ENCODE results near the gene GRID2.

DNA sequence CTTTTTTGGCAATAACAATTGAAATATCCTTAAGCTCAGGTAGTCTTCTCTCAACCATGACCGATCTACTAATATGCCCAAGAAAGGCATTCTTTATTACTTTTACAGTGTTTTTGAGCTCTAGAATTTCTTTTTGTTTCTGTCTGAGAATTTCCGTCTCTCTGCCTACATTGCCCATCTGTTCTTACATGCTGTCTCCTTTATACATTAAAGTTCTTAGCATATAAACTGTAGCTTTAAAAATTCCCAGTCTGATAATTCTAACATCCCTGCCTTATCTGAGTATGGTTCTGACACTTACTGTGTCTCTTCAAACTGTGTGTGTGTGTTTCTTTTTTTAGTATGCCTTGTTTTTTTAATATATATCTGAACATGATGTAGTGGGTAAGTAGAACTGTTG lies 658.1 kb downstream of the GRID2 start:
- TF ChIP-seq, protein P1, sequence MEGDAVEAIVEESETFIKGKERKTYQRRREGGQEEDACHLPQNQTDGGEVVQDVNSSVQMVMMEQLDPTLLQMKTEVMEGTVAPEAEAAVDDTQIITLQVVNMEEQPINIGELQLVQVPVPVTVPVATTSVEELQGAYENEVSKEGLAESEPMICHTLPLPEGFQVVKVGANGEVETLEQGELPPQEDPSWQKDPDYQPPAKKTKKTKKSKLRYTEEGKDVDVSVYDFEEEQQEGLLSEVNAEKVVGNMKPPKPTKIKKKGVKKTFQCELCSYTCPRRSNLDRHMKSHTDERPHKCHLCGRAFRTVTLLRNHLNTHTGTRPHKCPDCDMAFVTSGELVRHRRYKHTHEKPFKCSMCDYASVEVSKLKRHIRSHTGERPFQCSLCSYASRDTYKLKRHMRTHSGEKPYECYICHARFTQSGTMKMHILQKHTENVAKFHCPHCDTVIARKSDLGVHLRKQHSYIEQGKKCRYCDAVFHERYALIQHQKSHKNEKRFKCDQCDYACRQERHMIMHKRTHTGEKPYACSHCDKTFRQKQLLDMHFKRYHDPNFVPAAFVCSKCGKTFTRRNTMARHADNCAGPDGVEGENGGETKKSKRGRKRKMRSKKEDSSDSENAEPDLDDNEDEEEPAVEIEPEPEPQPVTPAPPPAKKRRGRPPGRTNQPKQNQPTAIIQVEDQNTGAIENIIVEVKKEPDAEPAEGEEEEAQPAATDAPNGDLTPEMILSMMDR (conservative IDR thresholded peaks at IDR 0.05; ENCODE audit: low read depth, low read length) = no peak
- no peak for TF ChIP-seq MAFK (IDR thresholded peaks at IDR 0.05; ENCODE audit: low read depth, low read length)
- no peak for TF ChIP-seq POLR2A (IDR thresholded peaks at IDR 0.05; ENCODE audit: low read depth, low read length)
- TF ChIP-seq BHLHE40 (IDR thresholded peaks at IDR 0.05; ENCODE audit: low read depth, low read length) = no peak
- no peak for TF ChIP-seq SMC3 (IDR thresholded peaks at IDR 0.05; ENCODE audit: low read depth, low read length)
- TF ChIP-seq, protein P2, sequence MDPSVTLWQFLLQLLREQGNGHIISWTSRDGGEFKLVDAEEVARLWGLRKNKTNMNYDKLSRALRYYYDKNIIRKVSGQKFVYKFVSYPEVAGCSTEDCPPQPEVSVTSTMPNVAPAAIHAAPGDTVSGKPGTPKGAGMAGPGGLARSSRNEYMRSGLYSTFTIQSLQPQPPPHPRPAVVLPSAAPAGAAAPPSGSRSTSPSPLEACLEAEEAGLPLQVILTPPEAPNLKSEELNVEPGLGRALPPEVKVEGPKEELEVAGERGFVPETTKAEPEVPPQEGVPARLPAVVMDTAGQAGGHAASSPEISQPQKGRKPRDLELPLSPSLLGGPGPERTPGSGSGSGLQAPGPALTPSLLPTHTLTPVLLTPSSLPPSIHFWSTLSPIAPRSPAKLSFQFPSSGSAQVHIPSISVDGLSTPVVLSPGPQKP (IDR thresholded peaks at IDR 0.05; ENCODE audit: borderline replicate concordance, low read depth, low read length) = no peak
- TF ChIP-seq, protein P3, sequence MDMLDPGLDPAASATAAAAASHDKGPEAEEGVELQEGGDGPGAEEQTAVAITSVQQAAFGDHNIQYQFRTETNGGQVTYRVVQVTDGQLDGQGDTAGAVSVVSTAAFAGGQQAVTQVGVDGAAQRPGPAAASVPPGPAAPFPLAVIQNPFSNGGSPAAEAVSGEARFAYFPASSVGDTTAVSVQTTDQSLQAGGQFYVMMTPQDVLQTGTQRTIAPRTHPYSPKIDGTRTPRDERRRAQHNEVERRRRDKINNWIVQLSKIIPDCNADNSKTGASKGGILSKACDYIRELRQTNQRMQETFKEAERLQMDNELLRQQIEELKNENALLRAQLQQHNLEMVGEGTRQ (IDR thresholded peaks at IDR 0.05; ENCODE audit: low read depth, low read length) = no peak
